DND-41 (cell line): ENCODE data around the gene ATP6V1G3.

ENCODE experiments used
- ATAC-seq: fragments of 200-7000 bp; cut with Tn5 transposase; 3 replicates; pipeline ENCODE4 v1.9.1; 2021; ENCODE audit warnings: low read depth; ENCODE audit not compliant: insufficient read depth
- DNase-seq: peaks from one replicate; pipeline ENCODE4 v3.0.0-alpha.2; 2020
- H2AFZ ChIP-seq: 2 replicates; pipeline ENCODE4 v1.6.0; 2012; ENCODE audit warnings: low read depth, low read length
- H3K27ac ChIP-seq: 2 replicates; pipeline ENCODE4 v1.5.1; 2012; ENCODE audit warnings: low read length, inconsistent platforms
- H3K27me3 ChIP-seq: fragments of 200-600 bp; sonication (generic); 2 replicates; pipeline ENCODE4 v1.6.0; 2012; ENCODE audit warnings: low read length, mild to moderate bottlenecking, inconsistent platforms; ENCODE audit not compliant: insufficient read depth, poor library complexity
- H3K36me3 ChIP-seq: 2 replicates; pipeline ENCODE4 v1.5.1; 2012; ENCODE audit warnings: low read length, inconsistent platforms; ENCODE audit not compliant: insufficient read depth
- H3K4me1 ChIP-seq: 2 replicates; pipeline ENCODE4 v1.5.1; 2012; ENCODE audit warnings: mild to moderate bottlenecking, low read length; ENCODE audit not compliant: insufficient read depth
- H3K4me2 ChIP-seq: 2 replicates; pipeline ENCODE4 v1.6.0; 2012; ENCODE audit warnings: mild to moderate bottlenecking, moderate library complexity, low read length, inconsistent platforms; ENCODE audit not compliant: insufficient read depth
- H3K4me3 ChIP-seq, 2 experiments: fragments of 200-600 bp in 1 of 2; shearing (Covaris generic) in 1 of 2; 2 replicates each; pipeline ENCODE4 v1.5.1; 2012 to 2016; ENCODE audit warnings: inconsistent platforms in 2 of 2, low read length in 2 of 2, mild to moderate bottlenecking in 2 of 2, low read depth in 1 of 2, moderate library complexity in 1 of 2
- H3K79me2 ChIP-seq: 2 replicates; pipeline ENCODE4 v1.6.0; 2012; ENCODE audit warnings: low read length, inconsistent platforms; ENCODE audit not compliant: insufficient read depth
- H3K9ac ChIP-seq: 2 replicates; pipeline ENCODE4 v1.6.0; 2012; ENCODE audit warnings: low read depth, mild to moderate bottlenecking, inconsistent platforms, low read length, moderate library complexity
- H3K9me3 ChIP-seq: 2 replicates; pipeline ENCODE4 v1.5.1; 2012; ENCODE audit warnings: low read length, moderate library complexity, mild to moderate bottlenecking, inconsistent platforms; ENCODE audit not compliant: insufficient read depth, severe bottlenecking
- H4K20me1 ChIP-seq: 2 replicates; pipeline ENCODE4 v1.6.0; 2012; ENCODE audit warnings: low read length; ENCODE audit not compliant: insufficient read depth
- CTCF ChIP-seq: IDR thresholded peaks from 2 replicates; pipeline ENCODE4 v1.5.1; 2012; ENCODE audit warnings: borderline replicate concordance, low read length, moderate library complexity, mild to moderate bottlenecking; ENCODE audit not compliant: poor library complexity, severe bottlenecking; ENCODE audit errors: extremely low read depth
- EZH2 ChIP-seq: IDR thresholded peaks from 3 replicates; pipeline ENCODE4 v1.6.1; 2012; ENCODE audit warnings: borderline replicate concordance, low read depth, mild to moderate bottlenecking, moderate library complexity, low read length, inconsistent platforms; ENCODE audit not compliant: severe bottlenecking

Gene ATP6V1G3

GRCh38 chr1:198574325-198574724 lies 33.8 kb upstream of the ATP6V1G3 start:
- DNase-seq = no peak
- TF ChIP-seq CTCF (no peak), EZH2 (no peak)
- Histone ChIP-seq H3K4me1 (no peaks in the 10 kb centered on the region), H3K36me3 (no peaks in the 10 kb centered on the region), H3K27me3 (no peaks in the 10 kb centered on the region), H3K4me2 (no peak overlapping the region), H3K9ac (no peak overlapping the region), H3K79me2 (no peaks in the 10 kb centered on the region), H3K9me3 (no peaks in the 10 kb centered on the region), H2AFZ (no peak overlapping the region), H3K27ac (no peak overlapping the region), H3K4me3 (no peak overlapping the region), H4K20me1 (no peaks in the 10 kb centered on the region)
- ATAC-seq = no peak

GRCh38 chr1:198564716-198565115 lies 24.2 kb upstream of the ATP6V1G3 start:
- Histone ChIP-seq H3K79me2 (no peaks in the 10 kb centered on the region), H3K9ac (no peak overlapping the region), H3K9me3 (no peaks in the 10 kb centered on the region), H3K27ac (no peak overlapping the region), H3K4me3 (no peak overlapping the region), H4K20me1 (no peaks in the 10 kb centered on the region), H3K36me3 (no peaks in the 10 kb centered on the region), H3K4me1 (peaks cover 17% of the 10 kb centered on the region), H3K27me3 (no peaks in the 10 kb centered on the region), H3K4me2 (no peak overlapping the region), H2AFZ (no peak overlapping the region)
- TF ChIP-seq CTCF = no peak
- TF ChIP-seq EZH2 = no peak
- DNase-seq (peak; percentile 20), ATAC-seq (peak; percentile 85)

GRCh38 chr1:198564157-198564556 lies 23.7 kb upstream of the ATP6V1G3 start:
- Histone ChIP-seq H3K9me3 (no peaks in the 10 kb centered on the region), H3K4me1 (peaks cover 17% of the 10 kb centered on the region), H3K9ac (no peak overlapping the region), H2AFZ (no peak overlapping the region), H3K36me3 (no peaks in the 10 kb centered on the region), H3K27me3 (no peaks in the 10 kb centered on the region), H3K27ac (no peak overlapping the region), H3K4me2 (no peak overlapping the region), H4K20me1 (no peaks in the 10 kb centered on the region), H3K4me3 (no peak overlapping the region), H3K79me2 (no peaks in the 10 kb centered on the region)
- no peak for ATAC-seq
- TF ChIP-seq EZH2 = no peak
- no peak for TF ChIP-seq CTCF
- DNase-seq = no peak

- Histone ChIP-seq H3K9ac (no peak overlapping the region), H2AFZ (no peak overlapping the region), H3K4me2 (no peak overlapping the region), H3K4me3 (no peak overlapping the region), H3K4me1 (peaks cover 17% of the 10 kb centered on the region), H3K79me2 (no peaks in the 10 kb centered on the region), H3K27me3 (no peaks in the 10 kb centered on the region), H3K27ac (no peak overlapping the region), H3K9me3 (no peaks in the 10 kb centered on the region), H3K36me3 (no peaks in the 10 kb centered on the region), H4K20me1 (no peaks in the 10 kb centered on the region)
- DNase-seq = no peak
- ATAC-seq = no peak
- TF ChIP-seq CTCF (no peak), EZH2 (no peak)
Observed at GRCh38 chr1:198563583-198563982, 23.1 kb upstream of the ATP6V1G3 start.
